OCI-LY7 (cell line): ENCODE measurements around the gene PHF12. TPM values are rescaled to one million over a fixed set of nuclear protein-coding genes. Genes with fewer than 3 reads are reported as not detected.

Experiments
- BruUV-seq: library from RNA; stranded (reverse); fragments of 400-500 nt; replicated peaks from 2 replicates; lab custom pipeline; 2021; lab: Mats Ljungman, UMichigan
- CTCF ChIA-PET: fragments of 300-600 bp; sonication (Branson Sonifier 250); formaldehyde crosslinking; loops from one replicate; lab custom pipeline; 2022; ENCODE audit warnings: antibody characterized with exemption; ENCODE audit not compliant: unreplicated experiment; lab: Charles Lee
- POLR2A ChIA-PET: fragments of 300-600 bp; sonication (Branson Sonifier 250); formaldehyde crosslinking; loops from one replicate; lab custom pipeline; 2022; ENCODE audit warnings: antibody characterized with exemption; lab: Charles Lee
- DNase-seq: peaks from one replicate; pipeline ENCODE4 v3.0.0-alpha.2; 2015; ENCODE audit warnings: low spot score
- H2AFZ ChIP-seq: fragments of 200-600 bp; sonication (generic), shearing (Covaris generic); 2 replicates; pipeline ENCODE4 v1.6.1; 2014; ENCODE audit warnings: mild to moderate bottlenecking, antibody characterized with exemption, low read length, moderate library complexity
- H3K27ac ChIP-seq: fragments of 200-600 bp; sonication (generic); 2 replicates; pipeline ENCODE4 v1.5.1; 2014; ENCODE audit warnings: mixed run types, low read depth, mild to moderate bottlenecking, moderate library complexity, low read length, inconsistent platforms; ENCODE audit not compliant: poor library complexity, severe bottlenecking
- H3K36me3 ChIP-seq: fragments of 200-600 bp; sonication (generic); 2 replicates; pipeline ENCODE4 v1.6.1; 2014; ENCODE audit warnings: mild to moderate bottlenecking, antibody characterized with exemption, low read length, moderate library complexity, mixed read lengths; ENCODE audit not compliant: insufficient read depth
- H3K4me1 ChIP-seq: fragments of 200-600 bp; sonication (generic); 2 replicates; pipeline ENCODE4 v1.5.1; 2014; ENCODE audit warnings: mild to moderate bottlenecking, low read length; ENCODE audit not compliant: insufficient read depth, poor library complexity, severe bottlenecking
- H3K4me2 ChIP-seq: fragments of 200-600 bp; sonication (generic); 2 replicates; pipeline ENCODE4 v1.6.1; 2014; ENCODE audit warnings: mild to moderate bottlenecking, low read length
- H3K4me3 ChIP-seq: fragments of 200-600 bp; sonication (generic); 2 replicates; pipeline ENCODE4 v1.5.1; 2014; ENCODE audit warnings: mild to moderate bottlenecking, low read depth, low read length; ENCODE audit not compliant: poor library complexity, severe bottlenecking
- H3K79me2 ChIP-seq: fragments of 200-600 bp; sonication (generic); 2 replicates; pipeline ENCODE4 v1.6.1; 2016; ENCODE audit warnings: low read depth, mild to moderate bottlenecking, low read length, moderate library complexity, mixed read lengths; ENCODE audit not compliant: insufficient read depth
- H3K9me2 ChIP-seq: fragments of 200-600 bp; sonication (generic); 2 replicates; pipeline ENCODE4 v1.6.1; 2016; ENCODE audit warnings: mild to moderate bottlenecking, low read length, mixed read lengths; ENCODE audit not compliant: insufficient read depth
- H3K9me3 ChIP-seq: fragments of 200-600 bp; sonication (generic); 2 replicates; pipeline ENCODE4 v1.6.1; 2014; ENCODE audit warnings: mild to moderate bottlenecking, mixed run types, low read length, mixed read lengths
- H4K20me1 ChIP-seq: fragments of 200-600 bp; sonication (generic); 2 replicates; pipeline ENCODE4 v1.6.1; 2014; ENCODE audit warnings: mild to moderate bottlenecking, antibody characterized with exemption, low read length, moderate library complexity, mixed read lengths; ENCODE audit not compliant: insufficient read depth
- CTCF ChIP-seq: fragments of 200-600 bp; sonication (generic); conservative IDR thresholded peaks from 2 replicates; pipeline ENCODE4 v1.5.1; 2014; ENCODE audit warnings: mild to moderate bottlenecking, antibody characterized with exemption, low read length, moderate library complexity, mixed read lengths
- EZH2phosphoT487 ChIP-seq: fragments of 200-600 bp; sonication (generic); IDR thresholded peaks from 2 replicates; pipeline ENCODE4 v1.6.1; 2018; ENCODE audit warnings: low read depth, borderline replicate concordance, mild to moderate bottlenecking, mixed run types, antibody characterized with exemption, low read length, moderate library complexity, mixed read lengths
- intact Hi-C: fragments of 100-400 bp; cut with micrococcal nuclease; formaldehyde crosslinking; loops from one replicate; pipeline ENCODE4 v1.10.0; 2022; ENCODE audit not compliant: unreplicated experiment
- total RNA-seq, 2 experiments: library from RNA; depleted of rRNA in 1 of 2; stranded (reverse); fragments of >200 nt in 1 of 2; shearing (Covaris generic) in 1 of 2; gene quantifications; 2 replicates each; pipeline ENCODE4 v1.2.3, GENCODE V29; 2014 to 2022

The PHF12 gene
- total RNA-seq, 2 experiments from 2014 or later = 40.6 to 62.5 TPM

DNA sequence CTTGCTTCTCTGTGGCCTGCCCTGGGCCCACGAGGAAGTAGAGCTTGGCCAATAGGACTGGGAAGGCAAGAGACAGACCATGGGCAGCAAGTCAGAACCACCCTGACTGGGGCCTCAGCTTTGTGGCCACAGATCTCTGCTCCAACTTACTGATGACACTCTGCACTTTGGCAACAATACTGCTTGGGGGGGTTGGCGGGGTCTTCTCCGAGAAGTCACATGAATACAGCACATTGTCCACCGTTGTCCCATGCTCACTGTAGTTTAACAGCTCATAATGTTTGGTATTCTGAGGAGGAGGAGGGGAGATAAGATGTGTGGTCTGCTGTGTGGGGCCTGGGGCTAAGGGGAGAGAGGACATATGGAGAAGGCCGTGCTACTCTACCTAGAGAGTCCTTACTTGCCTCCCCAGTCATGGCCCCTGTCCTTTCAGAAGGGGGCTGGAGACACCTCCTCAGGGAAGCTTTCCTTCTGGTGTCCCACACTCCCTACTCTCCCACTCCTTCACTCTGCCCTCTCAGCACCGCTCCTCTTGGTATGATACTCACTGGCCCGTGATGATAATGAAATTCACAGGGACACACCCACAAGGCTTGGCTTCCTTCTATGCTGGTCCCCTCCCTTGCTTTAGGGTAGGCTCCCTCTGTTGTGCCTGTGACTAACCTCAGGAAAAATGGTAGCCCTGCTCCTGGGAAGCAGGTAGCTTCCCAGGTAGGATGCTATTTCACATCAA is 44.4 kb downstream of the PHF12 start:
- POLR2A ChIA-PET = no interaction called here
- no peak overlapping the region for H2AFZ ChIP-seq

GRCh38 chr17:28906276-28906675 is 45.0 kb downstream of the PHF12 start:
- intact Hi-C loops = no loop called here
- H3K36me3 ChIP-seq = peaks cover 56% of the 10 kb centered on the region

More for the DNA sequence above, 44.4 kb downstream of the PHF12 start:
- Histone ChIP-seq H3K9me3 (no peaks in the 10 kb centered on the region), H3K4me3 (no peak overlapping the region), H3K4me1 (peaks cover 5% of the 10 kb centered on the region), H3K27ac (no peak overlapping the region), H4K20me1 (no peaks in the 10 kb centered on the region), H3K36me3 (peaks cover 62% of the 10 kb centered on the region), H3K79me2 (peaks cover 2% of the 10 kb centered on the region; the same call in 1 of the 2 replicates), H3K4me2 (no peak overlapping the region), H3K9me2 (no peaks in the 10 kb centered on the region)
- TF ChIP-seq EZH2phosphoT487 (no peak), CTCF (no peak)
- intact Hi-C loops = no loop called here
- BruUV-seq = no TSS peak
- CTCF ChIA-PET = no interaction called here
- no peak for DNase-seq

More at GRCh38 chr17:28906276-28906675, 45.0 kb downstream of the PHF12 start:
- Histone ChIP-seq H3K4me2 (no peak overlapping the region), H3K4me1 (peaks cover 11% of the 10 kb centered on the region), H4K20me1 (no peaks in the 10 kb centered on the region), H3K4me3 (no peak overlapping the region), H2AFZ (no peak overlapping the region), H3K9me3 (no peaks in the 10 kb centered on the region), H3K9me2 (no peaks in the 10 kb centered on the region), H3K27ac (no peak overlapping the region), H3K79me2 (peaks cover 8% of the 10 kb centered on the region; the same call in 1 of the 2 replicates)
- ChIA-PET CTCF (no interaction called here), POLR2A (no interaction called here)
- BruUV-seq = no TSS peak
- TF ChIP-seq EZH2phosphoT487 = no peak
- no peak for TF ChIP-seq CTCF
- no peak for DNase-seq
